A549 (cell line): Measurements from ENCODE around the gene ATG9A. TPM values are rescaled to one million over a fixed set of nuclear protein-coding genes. Genes with fewer than 3 reads are reported as not detected.

Experiments used
- ATAC-seq, 2 experiments: fragments of 200-7000 bp in 1 of 2; fragments of >200 bp in 1 of 2; cut with Nextera tagmentation in 1 of 2; cut with Tn5 transposase in 1 of 2; 3 replicates each; pipeline versions ENCODE4 v1.8.0 to v1.9.1; 2018 to 2020; ENCODE audit warnings: mild to moderate bottlenecking in 1 of 2, moderate library complexity in 1 of 2
- CTCF ChIA-PET: fragments of 300-600 bp; sonication (Branson Sonifier 250); formaldehyde crosslinking; extraction: SDS; loops from one replicate; lab custom pipeline; 2021; ENCODE audit warnings: antibody characterized with exemption, inconsistent platforms; lab: Yijun Ruan, JAX
- POLR2A ChIA-PET: fragments of 350-600 bp; formaldehyde crosslinking; extraction: SDS; loops from one replicate; lab custom pipeline; 2021; ENCODE audit warnings: antibody characterized with exemption, inconsistent platforms; lab: Yijun Ruan, JAX
- DNase-seq, 2 experiments: peaks; one replicate each; pipeline versions ENCODE4 v3.0.0 to v3.0.0-alpha.2; 2011 to 2016; ENCODE audit warnings: low read depth in 1 of 2, low spot score in 1 of 2
- FAIRE-seq: peaks from 2 replicates; lab custom pipeline; 2011; peaks lifted over from hg19 to GRCh38; lab: Jason Lieb, UNC
- H3K27ac ChIP-seq, 2 experiments: fragments of >200 bp; sonication (Bioruptor Twin); formaldehyde crosslinking; 3 replicates each; pipeline ENCODE4 v1.5.1; 2016 to 2017
- H3K4me1 ChIP-seq: fragments of >200 bp; sonication (Bioruptor Twin); formaldehyde crosslinking; 3 replicates; pipeline ENCODE4 v1.6.1; 2016
- H3K4me2 ChIP-seq: fragments of >200 bp; sonication (Bioruptor Twin); formaldehyde crosslinking; 3 replicates; pipeline ENCODE4 v1.6.1; 2016
- H3K4me3 ChIP-seq: fragments of >200 bp; sonication (Bioruptor Twin); formaldehyde crosslinking; 3 replicates; pipeline ENCODE4 v1.5.1; 2016
- H3K9me3 ChIP-seq: fragments of >200 bp; sonication (Bioruptor Twin); formaldehyde crosslinking; 3 replicates; pipeline ENCODE4 v1.6.1; 2016
- ATOH8 ChIP-seq: fragments of 250-450 bp; sonication (Bioruptor Pico); IDR thresholded peaks from 2 replicates; pipeline ENCODE4 v1.5.0; 2020; ENCODE audit warnings: low read depth, mild to moderate bottlenecking, moderate library complexity
- CBX2 ChIP-seq: fragments of 200-600 bp; sonication (generic); IDR thresholded peaks from 2 replicates; pipeline ENCODE4 v1.6.1; 2016; ENCODE audit warnings: low read depth, mild to moderate bottlenecking, borderline replicate concordance
- CBX8 ChIP-seq: fragments of 200-600 bp; sonication (generic); IDR thresholded peaks from 2 replicates; pipeline ENCODE4 v1.6.1; 2016
- CEBPB ChIP-seq, 2 experiments: fragments of >200 bp in 1 of 2; sonication (Bioruptor Twin) in 1 of 2; formaldehyde crosslinking in 1 of 2; IDR thresholded peaks; 2 replicates each; pipeline ENCODE4 v1.6.1; 2012 to 2016
- CHD4 ChIP-seq: fragments of 200-600 bp; sonication (generic); IDR thresholded peaks from 2 replicates; pipeline ENCODE4 v1.6.1; 2016; ENCODE audit warnings: antibody characterized with exemption, mild to moderate bottlenecking, borderline replicate concordance
- CTCF ChIP-seq: fragments of >200 bp; sonication (Bioruptor Twin); formaldehyde crosslinking; IDR thresholded peaks from 3 replicates; pipeline ENCODE4 v1.5.1; 2016
- EHMT2 ChIP-seq: fragments of 200-600 bp; sonication (generic); IDR thresholded peaks from 2 replicates; pipeline ENCODE4 v1.6.1; 2016; ENCODE audit warnings: antibody characterized with exemption, low read depth, mild to moderate bottlenecking, moderate library complexity
- FOSB ChIP-seq: fragments of 250-450 bp; sonication (Bioruptor Pico); IDR thresholded peaks from 2 replicates; pipeline ENCODE4 v1.5.0; 2020; ENCODE audit warnings: mild to moderate bottlenecking, moderate library complexity
- FOXS1 ChIP-seq: fragments of 250-450 bp; sonication (Bioruptor Pico); IDR thresholded peaks from 2 replicates; pipeline ENCODE4 v1.5.0; 2020; ENCODE audit warnings: mild to moderate bottlenecking, moderate library complexity
- GATA3 ChIP-seq: IDR thresholded peaks from 2 replicates; pipeline ENCODE4 v1.6.1; 2012; ENCODE audit warnings: borderline replicate concordance
- JUN ChIP-seq, 2 experiments: fragments of >200 bp; sonication (Bioruptor Twin); formaldehyde crosslinking; IDR thresholded peaks; 2 replicates in 1 of 2; 3 replicates in 1 of 2; pipeline ENCODE4 v1.6.1; 2016 to 2017
- MAFK ChIP-seq: fragments of 450-650 bp; IDR thresholded peaks from 2 replicates; pipeline ENCODE4 v1.6.1; 2014; ENCODE audit not compliant: partially characterized antibody
- MAX ChIP-seq: IDR thresholded peaks from 2 replicates; pipeline ENCODE4 v1.6.1; 2012
- MYC ChIP-seq: IDR thresholded peaks from 2 replicates; pipeline ENCODE4 v1.6.1; 2012; ENCODE audit warnings: mild to moderate bottlenecking, inconsistent platforms, low read length, improper control_type of control experiment, borderline replicate concordance
- NPAS2 ChIP-seq: fragments of 250-450 bp; sonication (Bioruptor Pico); IDR thresholded peaks from 2 replicates; pipeline ENCODE4 v1.8.0; 2022; ENCODE audit warnings: mild to moderate bottlenecking, moderate library complexity, borderline replicate concordance
- POLR2AphosphoS2 ChIP-seq: conservative IDR thresholded peaks from 2 replicates; pipeline ENCODE4 v1.6.1; 2012; ENCODE audit warnings: low read length, improper control_type of control experiment, inconsistent platforms
- RAD21 ChIP-seq, 2 experiments: fragments of >200 bp in 1 of 2; sonication (Bioruptor Twin) in 1 of 2; formaldehyde crosslinking in 1 of 2; IDR thresholded peaks in 1 of 2; conservative IDR thresholded peaks in 1 of 2; 2 replicates in 1 of 2; 3 replicates in 1 of 2; pipeline ENCODE4 v1.6.1; 2012 to 2018; ENCODE audit warnings: inconsistent platforms in 1 of 2
- RARB ChIP-seq: fragments of 250-450 bp; sonication (Bioruptor Pico); IDR thresholded peaks from 2 replicates; pipeline ENCODE4 v1.8.0; 2021; ENCODE audit warnings: mild to moderate bottlenecking, moderate library complexity
- RNF2 ChIP-seq: fragments of 200-600 bp; sonication (generic); IDR thresholded peaks from 2 replicates; pipeline ENCODE4 v1.6.1; 2016; ENCODE audit warnings: low read depth, mild to moderate bottlenecking, antibody characterized with exemption, moderate library complexity, borderline replicate concordance
- SREBF2 ChIP-seq: fragments of 450-650 bp; IDR thresholded peaks from 2 replicates; pipeline ENCODE4 v1.6.1; 2014; ENCODE audit warnings: mild to moderate bottlenecking, moderate library complexity
- TFCP2L1 ChIP-seq: fragments of 250-450 bp; sonication (Bioruptor Pico); IDR thresholded peaks from 2 replicates; pipeline ENCODE4 v1.5.0; 2021; ENCODE audit warnings: mild to moderate bottlenecking
- ZNF302 ChIP-seq: fragments of 250-450 bp; sonication (Bioruptor Pico); IDR thresholded peaks from 2 replicates; pipeline ENCODE4 v1.9.0; 2021; ENCODE audit warnings: inconsistent platforms, mild to moderate bottlenecking, moderate library complexity
- ZSCAN20 ChIP-seq: fragments of 250-450 bp; sonication (Bioruptor Pico); IDR thresholded peaks from 2 replicates; pipeline ENCODE4 v1.8.0; 2022; ENCODE audit warnings: mild to moderate bottlenecking, moderate library complexity
- WGBS: methylation state at CpG from one replicate; pipeline ENCODE4 v1.1.6; 2017; ENCODE audit errors: missing lambda C conversion rate; 5-methylcytosine and 5-hydroxymethylcytosine counted together
- polyA plus RNA-seq, 4 experiments: library from polyadenylated mRNA; depleted of rRNA in 3 of 4; stranded (reverse); fragments of >200 nt; fragmentation: RNase III in 1 of 4; extraction: RNeasy Plus Mini Kit Qiagen cat#74134 plus additional on column Dnase treatment in 1 of 4; gene quantifications; 2 replicates in 3 of 4; 3 replicates in 1 of 4; pipeline ENCODE4 v1.2.3, GENCODE V29; 2011 to 2017
- TF ChIP-seq, protein P1 (sequence below): fragments of >200 bp; sonication (Bioruptor Twin); formaldehyde crosslinking; IDR thresholded peaks from 3 replicates; pipeline ENCODE4 v1.6.1; 2016
- TF ChIP-seq, protein P2 (sequence below): IDR thresholded peaks from 2 replicates; pipeline ENCODE4 v1.6.1; 2012
- TF ChIP-seq, protein P3 (sequence below): fragments of 200-600 bp; sonication (generic); IDR thresholded peaks from 2 replicates; pipeline ENCODE4 v1.6.1; 2016; ENCODE audit warnings: antibody characterized with exemption, mild to moderate bottlenecking, moderate library complexity

The ATG9A gene
- polyA plus RNA-seq, 2 of the 4 experiments (the other 2 are of a cell fraction) = 41.9 to 75.2 TPM

GRCh38 chr2:219174146-219174545 is 55.3 kb downstream of the ATG9A start:
- H3K4me1 ChIP-seq = peaks cover 9% of the 10 kb centered on the region; the same call in 1 of the 3 replicates
- H3K4me3 ChIP-seq = no peak overlapping the region
- POLR2A ChIA-PET = no interaction called here
- no peak overlapping the region for H3K27ac ChIP-seq
- no peaks in the 10 kb centered on the region for H3K9me3 ChIP-seq
- TF ChIP-seq, protein P1, sequence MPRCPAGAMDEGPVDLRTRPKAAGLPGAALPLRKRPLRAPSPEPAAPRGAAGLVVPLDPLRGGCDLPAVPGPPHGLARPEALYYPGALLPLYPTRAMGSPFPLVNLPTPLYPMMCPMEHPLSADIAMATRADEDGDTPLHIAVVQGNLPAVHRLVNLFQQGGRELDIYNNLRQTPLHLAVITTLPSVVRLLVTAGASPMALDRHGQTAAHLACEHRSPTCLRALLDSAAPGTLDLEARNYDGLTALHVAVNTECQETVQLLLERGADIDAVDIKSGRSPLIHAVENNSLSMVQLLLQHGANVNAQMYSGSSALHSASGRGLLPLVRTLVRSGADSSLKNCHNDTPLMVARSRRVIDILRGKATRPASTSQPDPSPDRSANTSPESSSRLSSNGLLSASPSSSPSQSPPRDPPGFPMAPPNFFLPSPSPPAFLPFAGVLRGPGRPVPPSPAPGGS = no peak
- no peak for TF ChIP-seq MAFK
- no peak for TF ChIP-seq EHMT2
- TF ChIP-seq POLR2AphosphoS2 = no peak
- TF ChIP-seq CBX2 = no peak
- TF ChIP-seq TFCP2L1 (CRISPR knock-in tag) = no peak
- TF ChIP-seq ZSCAN20 (CRISPR knock-in tag) = no peak
- TF ChIP-seq RARB (CRISPR knock-in tag) = no peak
- no peak for TF ChIP-seq MAX
- TF ChIP-seq JUN (IDR thresholded peaks at IDR 0.05) = no peak
- TF ChIP-seq ATOH8 (CRISPR knock-in tag) = no peak
- no peak for TF ChIP-seq CHD4
- TF ChIP-seq CTCF = no peak
- no peak for TF ChIP-seq FOXS1 (CRISPR knock-in tag)
- no peak for TF ChIP-seq SREBF2
- no peak for TF ChIP-seq CEBPB (IDR thresholded peaks at IDR 0.05)
- WGBS = 85% methylated on average over 3 of the region's 3 CpGs
- no peak for FAIRE-seq
- no peak for DNase-seq
- ATAC-seq = no peak
- CTCF ChIA-PET = interaction anchor here (0.6 to 10.6 kb wide), 7 partner anchors 9 to 144 kb away, joined by 3 to 177 read pairs (median 4); partner anchors contain the start of gene NHEJ1
- no peak overlapping the region for H3K4me2 ChIP-seq

- H3K9me3 ChIP-seq = no peaks in the 10 kb centered on the region
- DNase-seq = no peak
- no peak for ATAC-seq
- no peak overlapping the region for H3K4me3 ChIP-seq
- WGBS = 82% methylated on average over 4 of the region's 6 CpGs
- CTCF ChIA-PET = interaction anchor here (1.0 to 10.6 kb wide), 5 partner anchors 16 to 124 kb away, joined by 3 to 177 read pairs (median 4); partner anchors contain the start of gene NHEJ1
- POLR2A ChIA-PET = no interaction called here
- no peak for FAIRE-seq
- 0 out of 3 replicates have a peak, but pooled peaks cover 6% of the 10 kb centered on the region for H3K4me1 ChIP-seq
- no peak overlapping the region for H3K4me2 ChIP-seq
- H3K27ac ChIP-seq = no peak overlapping the region
- TF ChIP-seq MAFK (no peak), NPAS2 (no peak), MYC (no peak), GATA3 (no peak), FOSB (no peak), CEBPB (IDR thresholded peaks at IDR 0.05) (no peak), CHD4 (no peak), RAD21 (conservative IDR thresholded peaks at IDR 0.05 in 1 of 2, IDR thresholded peaks at IDR 0.05 in 1 of 2) (no peak), RNF2 (no peak), ZNF302 (CRISPR knock-in tag) (no peak), SREBF2 (no peak), CBX8 (no peak), CTCF (no peak)
- TF ChIP-seq, protein P2, sequence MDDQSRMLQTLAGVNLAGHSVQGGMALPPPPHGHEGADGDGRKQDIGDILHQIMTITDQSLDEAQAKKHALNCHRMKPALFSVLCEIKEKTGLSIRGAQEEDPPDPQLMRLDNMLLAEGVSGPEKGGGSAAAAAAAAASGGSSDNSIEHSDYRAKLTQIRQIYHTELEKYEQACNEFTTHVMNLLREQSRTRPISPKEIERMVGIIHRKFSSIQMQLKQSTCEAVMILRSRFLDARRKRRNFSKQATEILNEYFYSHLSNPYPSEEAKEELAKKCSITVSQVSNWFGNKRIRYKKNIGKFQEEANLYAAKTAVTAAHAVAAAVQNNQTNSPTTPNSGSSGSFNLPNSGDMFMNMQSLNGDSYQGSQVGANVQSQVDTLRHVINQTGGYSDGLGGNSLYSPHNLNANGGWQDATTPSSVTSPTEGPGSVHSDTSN = no peak
- TF ChIP-seq, protein P3, sequence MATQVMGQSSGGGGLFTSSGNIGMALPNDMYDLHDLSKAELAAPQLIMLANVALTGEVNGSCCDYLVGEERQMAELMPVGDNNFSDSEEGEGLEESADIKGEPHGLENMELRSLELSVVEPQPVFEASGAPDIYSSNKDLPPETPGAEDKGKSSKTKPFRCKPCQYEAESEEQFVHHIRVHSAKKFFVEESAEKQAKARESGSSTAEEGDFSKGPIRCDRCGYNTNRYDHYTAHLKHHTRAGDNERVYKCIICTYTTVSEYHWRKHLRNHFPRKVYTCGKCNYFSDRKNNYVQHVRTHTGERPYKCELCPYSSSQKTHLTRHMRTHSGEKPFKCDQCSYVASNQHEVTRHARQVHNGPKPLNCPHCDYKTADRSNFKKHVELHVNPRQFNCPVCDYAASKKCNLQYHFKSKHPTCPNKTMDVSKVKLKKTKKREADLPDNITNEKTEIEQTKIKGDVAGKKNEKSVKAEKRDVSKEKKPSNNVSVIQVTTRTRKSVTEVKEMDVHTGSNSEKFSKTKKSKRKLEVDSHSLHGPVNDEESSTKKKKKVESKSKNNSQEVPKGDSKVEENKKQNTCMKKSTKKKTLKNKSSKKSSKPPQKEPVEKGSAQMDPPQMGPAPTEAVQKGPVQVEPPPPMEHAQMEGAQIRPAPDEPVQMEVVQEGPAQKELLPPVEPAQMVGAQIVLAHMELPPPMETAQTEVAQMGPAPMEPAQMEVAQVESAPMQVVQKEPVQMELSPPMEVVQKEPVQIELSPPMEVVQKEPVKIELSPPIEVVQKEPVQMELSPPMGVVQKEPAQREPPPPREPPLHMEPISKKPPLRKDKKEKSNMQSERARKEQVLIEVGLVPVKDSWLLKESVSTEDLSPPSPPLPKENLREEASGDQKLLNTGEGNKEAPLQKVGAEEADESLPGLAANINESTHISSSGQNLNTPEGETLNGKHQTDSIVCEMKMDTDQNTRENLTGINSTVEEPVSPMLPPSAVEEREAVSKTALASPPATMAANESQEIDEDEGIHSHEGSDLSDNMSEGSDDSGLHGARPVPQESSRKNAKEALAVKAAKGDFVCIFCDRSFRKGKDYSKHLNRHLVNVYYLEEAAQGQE = no peak
Observed at GRCh38 chr2:219173176-219173575, 56.3 kb downstream of the ATG9A start.
